C4-2B (cell line): ENCODE data around the gene SH2D3C.

Experiments used
- CTCF ChIP-seq: fragments of 450-650 bp; conservative IDR thresholded peaks from 2 replicates; pipeline ENCODE4 v1.5.1; 2017; ENCODE audit warnings: mild to moderate bottlenecking
- ZFX ChIP-seq: fragments of 450-650 bp; IDR thresholded peaks from 2 replicates; pipeline ENCODE4 v1.6.1; 2017

- TF ChIP-seq CTCF: no peak
- no peak for TF ChIP-seq ZFX
These were observed 36.5 kb downstream of the SH2D3C start for GRCh38 chr9:127741831-127742434.
